Measurements from ENCODE around the gene DOCK2.

Gene DOCK2

DNA sequence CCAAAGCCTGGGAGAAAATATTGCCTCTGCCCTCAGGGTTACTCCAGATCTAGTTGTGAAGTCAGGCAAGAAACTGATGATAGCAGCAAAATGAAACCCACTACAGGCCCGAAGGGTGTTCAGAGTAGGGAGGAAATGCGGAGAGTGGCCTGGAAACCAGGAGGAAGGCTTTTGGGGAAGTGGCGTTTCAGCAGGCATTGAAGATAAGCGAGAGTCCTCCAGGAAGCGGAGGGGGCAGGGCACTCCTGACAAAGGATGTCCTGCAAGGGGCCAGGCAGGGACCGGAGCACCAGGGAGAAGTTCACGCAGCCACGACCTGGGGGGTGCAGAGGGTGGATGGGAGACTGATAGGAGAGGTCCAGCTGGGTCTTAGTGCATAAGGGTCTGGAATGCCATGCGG is 460.9 kb downstream of the DOCK2 start:
- Histone ChIP-seq H3K9me3 (replicated peaks; ENCODE audit: insufficient read depth, low read length) (no peaks in the 10 kb centered on the region), H3K9me2 (replicated peaks; ENCODE audit: insufficient read depth, low read length) (no peaks in the 10 kb centered on the region), H3K4me1 (ENCODE audit: low read length) (no peaks in the 10 kb centered on the region), H3K9ac (ENCODE audit: low read length) (no peak overlapping the region), H3K27ac (ENCODE audit: low read length) (no peak overlapping the region), H4K20me1 (ENCODE audit: insufficient read depth, low read length) (no peaks in the 10 kb centered on the region), H2AFZ (ENCODE audit: low read length) (no peak overlapping the region), H3K4me2 (ENCODE audit: low read depth, low read length) (no peak overlapping the region), H3K36me3 (replicated peaks; ENCODE audit: insufficient read depth, low read length) (no peaks in the 10 kb centered on the region), H3K79me2 (ENCODE audit: low read length) (no peaks in the 10 kb centered on the region), H3K27me3 (replicated peaks; ENCODE audit: insufficient read depth, low read length) (no peaks in the 10 kb centered on the region), H3K4me3 (ENCODE audit: low read length) (no peak overlapping the region), H3F3A (ENCODE audit: insufficient read depth, low read length) (no peaks in the 10 kb centered on the region)
- no peak for DNase-seq
- TF ChIP-seq EZH2phosphoT487 (IDR thresholded peaks at IDR 0.05; ENCODE audit: low read length) (no peak), CTCF (IDR thresholded peaks at IDR 0.05; ENCODE audit: low read length) (no peak), EZH2 (optimal IDR thresholded peaks at IDR 0.05; ENCODE audit: low read depth, low read length) (no peak)

DNA sequence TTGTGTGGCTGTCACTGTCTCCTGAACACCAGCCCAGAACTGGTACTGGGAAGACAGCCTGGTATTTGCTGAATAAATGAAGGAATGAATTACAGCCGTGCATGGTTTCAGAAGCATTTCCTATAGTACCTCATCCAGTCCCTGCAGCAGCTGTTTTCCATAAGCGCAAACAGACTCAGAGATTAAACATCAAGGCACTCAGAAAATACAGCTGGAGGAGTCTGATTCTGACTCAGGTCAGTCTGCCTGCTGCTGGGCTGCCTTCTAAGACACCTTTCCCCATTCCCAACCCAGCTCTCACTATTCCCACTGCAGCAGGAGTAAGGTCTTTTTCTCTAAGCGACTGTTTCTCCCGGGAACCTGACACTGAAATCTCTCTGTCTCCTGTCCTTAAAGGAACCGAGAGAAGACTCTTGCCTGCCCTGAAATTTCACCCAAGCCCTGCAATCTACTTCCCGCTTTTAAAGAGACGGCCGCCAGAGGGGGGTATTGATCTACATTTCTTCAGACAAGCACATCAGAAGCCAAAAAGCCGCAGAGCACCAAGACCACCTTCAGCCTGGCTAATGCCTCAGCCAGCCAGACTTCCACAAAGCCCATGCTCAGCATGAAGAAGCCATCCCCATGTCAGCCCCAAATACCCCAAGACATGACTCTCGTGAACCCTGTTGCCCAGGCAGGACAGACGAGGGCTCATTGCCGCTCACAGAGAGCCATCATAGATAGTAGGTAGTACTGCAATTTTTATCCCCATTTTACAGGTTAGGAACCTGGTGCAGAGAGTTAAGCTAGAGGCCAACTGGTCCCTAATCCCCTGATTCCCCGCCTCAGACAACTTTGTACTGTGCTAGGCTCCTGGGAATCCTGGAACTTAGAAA is 463.2 kb downstream of the DOCK2 start:
- H3K4me2 ChIP-seq (ENCODE audit: low read depth, low read length), result no peak overlapping the region
- H3K27me3 ChIP-seq (replicated peaks; ENCODE audit: insufficient read depth, low read length), result no peaks in the 10 kb centered on the region
- no peaks in the 10 kb centered on the region for H3K36me3 ChIP-seq (replicated peaks; ENCODE audit: insufficient read depth, low read length)

GRCh38 chr5:170103447-170103846 is 466.4 kb downstream of the DOCK2 start:
- no peak overlapping the region for H3K9ac ChIP-seq (ENCODE audit: low read length)
- H3K4me2 ChIP-seq (ENCODE audit: low read depth, low read length), result no peak overlapping the region
- H2AFZ ChIP-seq (ENCODE audit: low read length), result no peak overlapping the region
- TF ChIP-seq CTCF (IDR thresholded peaks at IDR 0.05; ENCODE audit: low read length) (no peak), EZH2 (optimal IDR thresholded peaks at IDR 0.05; ENCODE audit: low read depth, low read length) (no peak), EZH2phosphoT487 (IDR thresholded peaks at IDR 0.05; ENCODE audit: low read length) (no peak)
- H3K27ac ChIP-seq (ENCODE audit: low read length), result no peak overlapping the region
- no peaks in the 10 kb centered on the region for H3K4me1 ChIP-seq (ENCODE audit: low read length)
- H4K20me1 ChIP-seq (ENCODE audit: insufficient read depth, low read length), result no peaks in the 10 kb centered on the region
- H3K27me3 ChIP-seq (replicated peaks; ENCODE audit: insufficient read depth, low read length), result no peaks in the 10 kb centered on the region
- no peak for DNase-seq
- no peaks in the 10 kb centered on the region for H3K9me3 ChIP-seq (replicated peaks; ENCODE audit: insufficient read depth, low read length)
- no peaks in the 10 kb centered on the region for H3F3A ChIP-seq (ENCODE audit: insufficient read depth, low read length)
- no peaks in the 10 kb centered on the region for H3K36me3 ChIP-seq (replicated peaks; ENCODE audit: insufficient read depth, low read length)
- H3K9me2 ChIP-seq (replicated peaks; ENCODE audit: insufficient read depth, low read length), result no peaks in the 10 kb centered on the region
- no peaks in the 10 kb centered on the region for H3K79me2 ChIP-seq (ENCODE audit: low read length)
- no peak overlapping the region for H3K4me3 ChIP-seq (ENCODE audit: low read length)

More for the DNA sequence above, 463.2 kb downstream of the DOCK2 start:
- H4K20me1 ChIP-seq (ENCODE audit: insufficient read depth, low read length), result no peaks in the 10 kb centered on the region
- H3K4me1 ChIP-seq (ENCODE audit: low read length), result no peaks in the 10 kb centered on the region
- DNase-seq, result peak; percentile 57
- H2AFZ ChIP-seq (ENCODE audit: low read length), result no peak overlapping the region
- no peaks in the 10 kb centered on the region for H3K79me2 ChIP-seq (ENCODE audit: low read length)
- H3K9me3 ChIP-seq (replicated peaks; ENCODE audit: insufficient read depth, low read length), result no peaks in the 10 kb centered on the region
- H3K9me2 ChIP-seq (replicated peaks; ENCODE audit: insufficient read depth, low read length), result no peaks in the 10 kb centered on the region
- no peak overlapping the region for H3K27ac ChIP-seq (ENCODE audit: low read length)
- TF ChIP-seq EZH2 (optimal IDR thresholded peaks at IDR 0.05; ENCODE audit: low read depth, low read length) (no peak), CTCF (IDR thresholded peaks at IDR 0.05; ENCODE audit: low read length) (peak; percentile 68)
- H3K4me3 ChIP-seq (ENCODE audit: low read length), result no peak overlapping the region
- H3K9ac ChIP-seq (ENCODE audit: low read length), result no peak overlapping the region
- no peaks in the 10 kb centered on the region for H3F3A ChIP-seq (ENCODE audit: insufficient read depth, low read length)

All from MM.1S (cell line).